ENCODE results near the gene EXTL1. TPM values are rescaled to one million over a fixed set of nuclear protein-coding genes. Genes with fewer than 3 reads are reported as not detected.

EXTL1 gene
- total RNA-seq, 1 experiment from 2014 or later = 0.15 TPM

- Histone ChIP-seq H2AFZ (ENCODE audit: low read depth, low read length, poor library complexity, severe bottlenecking) (no peak overlapping the region), H3K79me2 (ENCODE audit: insufficient read depth, low read length) (no peaks in the 10 kb centered on the region), H3K27me3 (ENCODE audit: insufficient read depth, low read length) (no peaks in the 10 kb centered on the region), H3K9ac (ENCODE audit: low read length) (no peak overlapping the region), H3K4me3 (replicated peaks in 1 of 2; ENCODE audit: low read depth in 1 of 2, low read length in 2 of 2) (no peak overlapping the region), H3K4me2 (ENCODE audit: low read length) (no peak overlapping the region), H3K4me1 (ENCODE audit: control insufficient read depth in 1 of 2, insufficient read depth in 2 of 2, low read length in 2 of 2) (0 out of 4 replicates have a peak, but pooled peaks cover 0 to 5% of the 10 kb centered on the region in 2 experiments), H3K27ac (ENCODE audit: low read depth, low read length) (no peak overlapping the region), H3K9me2 (ENCODE audit: insufficient read depth) (no peaks in the 10 kb centered on the region), H4K20me1 (ENCODE audit: insufficient read depth) (no peaks in the 10 kb centered on the region), H3K36me3 (ENCODE audit: control insufficient read depth in 1 of 2, insufficient read depth in 2 of 2, low read length in 2 of 2) (no peaks in the 10 kb centered on the region), H3K9me3 (ENCODE audit: control insufficient read depth in 1 of 2, insufficient read depth in 1 of 2, low read depth in 1 of 2, low read length in 2 of 2) (no peaks in the 10 kb centered on the region)
- BruUV-seq (replicated peaks) = no TSS peak
- no peak for DNase-seq (ENCODE audit: low read depth, low spot score)
- ChIA-PET RAD21 (ENCODE audit: low non-redundant PET in 1 of 2, low total read pairs in 2 of 2, uncharacterized antibody in 2 of 2, unreplicated experiment in 2 of 2) (no interaction called here), CTCF (no interaction called here), POLR2A (no interaction called here)
- no peak for TF ChIP-seq EGR1 (IDR thresholded peaks at IDR 0.05; ENCODE audit: low read depth)
- no peak for TF ChIP-seq POLR2AphosphoS5 (IDR thresholded peaks at IDR 0.05; ENCODE audit: low read depth, low read length)
- TF ChIP-seq TCF7L2 (IDR thresholded peaks at IDR 0.05; ENCODE audit: borderline replicate concordance, extremely low read depth, insufficient read depth, insufficient read length) = no peak
- no peak for TF ChIP-seq MAX (IDR thresholded peaks at IDR 0.05)
- no peak for TF ChIP-seq YY1 (IDR thresholded peaks at IDR 0.05; ENCODE audit: extremely low read depth, insufficient replicate concordance, low read depth, low read length)
- no peak for TF ChIP-seq CTCF (IDR thresholded peaks at IDR 0.05 in 2 of 3, conservative IDR thresholded peaks at IDR 0.05 in 1 of 3; ENCODE audit: borderline replicate concordance in 1 of 3, insufficient read depth in 1 of 3, low read depth in 2 of 3, low read length in 2 of 3)
- TF ChIP-seq, protein P1, sequence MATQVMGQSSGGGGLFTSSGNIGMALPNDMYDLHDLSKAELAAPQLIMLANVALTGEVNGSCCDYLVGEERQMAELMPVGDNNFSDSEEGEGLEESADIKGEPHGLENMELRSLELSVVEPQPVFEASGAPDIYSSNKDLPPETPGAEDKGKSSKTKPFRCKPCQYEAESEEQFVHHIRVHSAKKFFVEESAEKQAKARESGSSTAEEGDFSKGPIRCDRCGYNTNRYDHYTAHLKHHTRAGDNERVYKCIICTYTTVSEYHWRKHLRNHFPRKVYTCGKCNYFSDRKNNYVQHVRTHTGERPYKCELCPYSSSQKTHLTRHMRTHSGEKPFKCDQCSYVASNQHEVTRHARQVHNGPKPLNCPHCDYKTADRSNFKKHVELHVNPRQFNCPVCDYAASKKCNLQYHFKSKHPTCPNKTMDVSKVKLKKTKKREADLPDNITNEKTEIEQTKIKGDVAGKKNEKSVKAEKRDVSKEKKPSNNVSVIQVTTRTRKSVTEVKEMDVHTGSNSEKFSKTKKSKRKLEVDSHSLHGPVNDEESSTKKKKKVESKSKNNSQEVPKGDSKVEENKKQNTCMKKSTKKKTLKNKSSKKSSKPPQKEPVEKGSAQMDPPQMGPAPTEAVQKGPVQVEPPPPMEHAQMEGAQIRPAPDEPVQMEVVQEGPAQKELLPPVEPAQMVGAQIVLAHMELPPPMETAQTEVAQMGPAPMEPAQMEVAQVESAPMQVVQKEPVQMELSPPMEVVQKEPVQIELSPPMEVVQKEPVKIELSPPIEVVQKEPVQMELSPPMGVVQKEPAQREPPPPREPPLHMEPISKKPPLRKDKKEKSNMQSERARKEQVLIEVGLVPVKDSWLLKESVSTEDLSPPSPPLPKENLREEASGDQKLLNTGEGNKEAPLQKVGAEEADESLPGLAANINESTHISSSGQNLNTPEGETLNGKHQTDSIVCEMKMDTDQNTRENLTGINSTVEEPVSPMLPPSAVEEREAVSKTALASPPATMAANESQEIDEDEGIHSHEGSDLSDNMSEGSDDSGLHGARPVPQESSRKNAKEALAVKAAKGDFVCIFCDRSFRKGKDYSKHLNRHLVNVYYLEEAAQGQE (IDR thresholded peaks at IDR 0.05; ENCODE audit: low read depth) = no peak
- TF ChIP-seq EZH2phosphoT487 (IDR thresholded peaks at IDR 0.05; ENCODE audit: borderline replicate concordance) = no peak
- no peak for TF ChIP-seq CBX3 (IDR thresholded peaks at IDR 0.05; ENCODE audit: low read depth)
- TF ChIP-seq SP1 (IDR thresholded peaks at IDR 0.05; ENCODE audit: low read depth) = no peak
- TF ChIP-seq EZH2 (IDR thresholded peaks at IDR 0.05) = no peak
- TF ChIP-seq ELF1 (IDR thresholded peaks at IDR 0.05; ENCODE audit: borderline replicate concordance, low read depth) = no peak
- no peak for TF ChIP-seq ZFX (IDR thresholded peaks at IDR 0.05)
- no peak for TF ChIP-seq ZBTB33 (IDR thresholded peaks at IDR 0.05; ENCODE audit: extremely low read depth, insufficient replicate concordance, low read length)
- TF ChIP-seq ZNF274 (IDR thresholded peaks at IDR 0.05; ENCODE audit: low read depth, low read length) = no peak
- ATAC-seq = no peak
- intact Hi-C loops (cut with micrococcal nuclease) = no loop called here
Observed at GRCh38 chr1:26016953-26017545, 4.5 kb upstream of the EXTL1 start.
